Gastrocnemius medialis (tissue), 4 donors: ENCODE measurements around the gene TOPAZ1. TPM values are rescaled to one million over a fixed set of nuclear protein-coding genes. Genes with fewer than 3 reads are reported as not detected.

Experiments used
- ATAC-seq, 2 donors: fragments of 150-250 bp; one replicate each; pipeline ENCODE4 v1.9.1; 2016
- DNase-seq, 2 donors: peaks; one replicate each; pipeline ENCODE4 v3.0.0-alpha.2; 2019
- H3K27ac ChIP-seq, 4 donors: fragments of 200-600 bp; sonication (generic); 1 replicate in 1 of 4; 2 replicates in 3 of 4; pipeline ENCODE4 v1.5.1; 2016 to 2018; ENCODE audit warnings: mild to moderate bottlenecking in 2 of 4, moderate library complexity in 1 of 4
- H3K27me3 ChIP-seq, 3 donors: fragments of 200-600 bp; sonication (generic) in 2 of 3; 1 replicate in 1 of 3; 2 replicates in 2 of 3; pipeline versions ENCODE4 v1.5.1 to v1.6.0; 2016 to 2019; ENCODE audit warnings: mild to moderate bottlenecking in 1 of 3, moderate library complexity in 1 of 3
- H3K36me3 ChIP-seq, 2 donors: fragments of 200-600 bp; sonication (generic) in 1 of 2; one replicate each; pipeline ENCODE4 v1.5.1; 2017 to 2018
- H3K4me1 ChIP-seq, 2 donors: fragments of 200-600 bp; sonication (generic) in 1 of 2; one replicate each; pipeline ENCODE4 v1.5.1; 2016 to 2017; ENCODE audit warnings: mild to moderate bottlenecking in 2 of 2
- H3K4me3 ChIP-seq, 4 donors: fragments of 200-600 bp; sonication (generic) in 3 of 4; 1 replicate in 1 of 4; 2 replicates in 3 of 4; pipeline ENCODE4 v1.5.1; 2016 to 2019; ENCODE audit warnings: mild to moderate bottlenecking in 2 of 4
- H3K9me3 ChIP-seq, 3 donors: fragments of 200-600 bp; sonication (generic) in 2 of 3; 1 replicate in 1 of 3; 2 replicates in 2 of 3; pipeline ENCODE4 v1.5.1; 2016 to 2019
- CTCF ChIP-seq, 5 experiments: fragments of 450-650 bp in 3 of 5; fragments of 200-600 bp in 2 of 5; sonication (generic) in 2 of 5; IDR thresholded peaks in 4 of 5; conservative IDR thresholded peaks in 1 of 5; 1 replicate in 4 of 5; 2 replicates in 1 of 5; pipeline ENCODE4 v1.5.1; 2016 to 2019; ENCODE audit warnings: antibody characterized with exemption in 5 of 5, mild to moderate bottlenecking in 3 of 5, moderate library complexity in 3 of 5
- POLR2A ChIP-seq, 2 donors: fragments of 450-650 bp; IDR thresholded peaks; one replicate each; pipeline ENCODE4 v1.6.1; 2017; ENCODE audit warnings: antibody characterized with exemption in 2 of 2, mild to moderate bottlenecking in 2 of 2, moderate library complexity in 2 of 2
- in situ Hi-C, 4 donors: fragments of 200-750 bp; cut with MboI; loops; one replicate each; pipeline versions ENCODE4 v1.15.0 to v1.8.0; 2017; ENCODE audit warnings: low sequenced_read_pairs in 4 of 4
- intact Hi-C: fragments of 100-400 bp; cut with DNase I; formaldehyde crosslinking; loops from one replicate; pipeline ENCODE4 v1.15.1; 2023; ENCODE audit warnings: low total_unique reads
- total RNA-seq, 4 donors: library from RNA; depleted of rRNA; stranded (reverse); fragments of >200 nt; gene quantifications; one replicate each; pipeline versions ENCODE4 v1.1.0 to v1.2.3, GENCODE V29; 2016

The TOPAZ1 gene
- total RNA-seq, 4 donors from 2014 or later, result not detected

DNA sequence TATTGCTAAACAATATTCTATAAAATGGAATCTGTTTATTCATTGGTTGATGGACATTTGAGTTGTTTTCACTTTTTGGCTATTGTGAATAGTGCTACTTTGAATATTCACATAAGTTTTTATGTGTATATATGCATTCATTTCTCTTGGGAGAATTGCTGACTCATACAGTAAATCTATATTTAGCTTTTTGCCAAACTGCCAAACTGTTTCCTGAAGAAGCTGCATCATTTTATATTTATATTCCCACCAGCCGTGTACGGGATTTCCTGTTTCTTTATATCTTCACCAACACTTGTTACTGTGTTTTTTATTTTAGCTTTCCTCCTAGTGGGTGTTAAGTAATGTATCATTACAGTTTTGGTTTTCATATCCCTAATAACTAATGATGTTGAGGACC lies 84.3 kb downstream of the TOPAZ1 start:
- no peaks in the 10 kb centered on the region for H3K9me3 ChIP-seq
- no peak for ATAC-seq
- H3K27me3 ChIP-seq, result no peaks in the 10 kb centered on the region
- H3K36me3 ChIP-seq, result no peaks in the 10 kb centered on the region
- peaks cover 0 to 2% of the 10 kb centered on the region in 2 donors for H3K4me1 ChIP-seq
- H3K27ac ChIP-seq, result no peak overlapping the region
- in situ Hi-C loops (loop anchor here in 1 of 4 donors (10.0 to 25.0 kb wide), 2 partner anchors 186 to 299 kb away; partner anchors contain the start of gene ZNF197), intact Hi-C loops (loop anchor here (10.0 kb wide), 1 partner anchor 589 kb away; no protein-coding TSS in a partner anchor)
- TF ChIP-seq POLR2A (IDR thresholded peaks at IDR 0.05) (no peak), CTCF (IDR thresholded peaks at IDR 0.05 in 4 of 5, conservative IDR thresholded peaks at IDR 0.05 in 1 of 5) (no peak)
- no peak for DNase-seq
- no peak overlapping the region for H3K4me3 ChIP-seq

DNA sequence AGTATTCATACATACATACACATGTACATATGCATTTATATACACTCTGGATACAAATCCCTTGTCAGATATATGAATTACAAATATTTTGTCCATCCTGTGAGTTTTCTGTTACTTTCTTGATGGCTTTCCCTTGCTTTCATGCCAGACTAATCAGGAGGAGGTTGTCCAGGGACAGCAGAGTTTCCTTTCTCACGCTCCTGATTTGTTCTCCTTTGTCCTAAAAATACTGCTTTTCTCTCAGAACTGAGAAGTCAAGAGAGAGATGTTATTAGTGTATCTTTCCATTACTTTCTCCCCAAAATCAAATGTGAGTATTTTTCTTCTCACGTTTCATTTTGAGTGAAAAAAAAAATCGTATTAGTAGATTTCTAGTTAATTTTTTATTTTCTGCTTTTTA lies 84.8 kb downstream of the TOPAZ1 start:
- DNase-seq, result no peak
- Histone ChIP-seq H3K9me3 (no peaks in the 10 kb centered on the region), H3K4me1 (peaks cover 0 to 2% of the 10 kb centered on the region in 2 donors), H3K27ac (no peak overlapping the region), H3K36me3 (no peaks in the 10 kb centered on the region), H3K4me3 (no peak overlapping the region), H3K27me3 (no peaks in the 10 kb centered on the region)
- no peak for ATAC-seq
- TF ChIP-seq POLR2A (IDR thresholded peaks at IDR 0.05) (no peak), CTCF (IDR thresholded peaks at IDR 0.05 in 4 of 5, conservative IDR thresholded peaks at IDR 0.05 in 1 of 5) (no peak)
- intact Hi-C loops (loop anchor here (10.0 kb wide), 1 partner anchor 588 kb away; no protein-coding TSS in a partner anchor), in situ Hi-C loops (loop anchor here in 1 of 4 donors (10.0 to 25.0 kb wide), 2 partner anchors 186 to 298 kb away; partner anchors contain the start of gene ZNF197)

DNA sequence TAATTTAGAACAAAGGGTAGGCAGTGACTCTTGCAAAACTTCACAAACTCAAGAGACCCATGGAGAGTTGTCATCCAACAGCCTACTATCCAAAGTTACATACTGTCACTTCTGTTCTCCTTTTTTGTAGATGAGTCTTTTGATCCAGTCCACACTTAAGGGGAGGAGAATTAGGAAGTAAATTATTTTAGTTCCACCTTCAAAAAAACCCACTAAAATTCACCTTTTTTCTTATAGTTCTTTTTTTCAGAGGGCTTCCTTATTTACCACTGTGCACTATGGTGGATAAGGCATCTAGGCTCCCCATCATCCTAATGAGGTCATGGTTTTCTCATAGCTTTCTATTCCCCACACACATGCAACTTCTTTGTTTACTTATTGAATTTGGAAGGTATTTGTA lies 88.3 kb downstream of the TOPAZ1 start:
- H3K27ac ChIP-seq, result no peak overlapping the region
- no peaks in the 10 kb centered on the region for H3K36me3 ChIP-seq
- TF ChIP-seq CTCF (IDR thresholded peaks at IDR 0.05 in 4 of 5, conservative IDR thresholded peaks at IDR 0.05 in 1 of 5), result no peak
- TF ChIP-seq POLR2A (IDR thresholded peaks at IDR 0.05), result no peak
- DNase-seq (no peak), ATAC-seq (no peak)
- in situ Hi-C loops, result loop anchor here in 1 of 4 donors (10.0 to 25.0 kb wide), 2 partner anchors 182 to 295 kb away; partner anchors contain the start of gene ZNF197
- H3K4me3 ChIP-seq, result no peak overlapping the region
- intact Hi-C loops, result loop anchor here (10.0 kb wide), 2 partner anchors 585 to 1325 kb away; no protein-coding TSS in a partner anchor
- no peaks in the 10 kb centered on the region for H3K4me1 ChIP-seq
- no peaks in the 10 kb centered on the region for H3K27me3 ChIP-seq
- no peaks in the 10 kb centered on the region for H3K9me3 ChIP-seq

DNA sequence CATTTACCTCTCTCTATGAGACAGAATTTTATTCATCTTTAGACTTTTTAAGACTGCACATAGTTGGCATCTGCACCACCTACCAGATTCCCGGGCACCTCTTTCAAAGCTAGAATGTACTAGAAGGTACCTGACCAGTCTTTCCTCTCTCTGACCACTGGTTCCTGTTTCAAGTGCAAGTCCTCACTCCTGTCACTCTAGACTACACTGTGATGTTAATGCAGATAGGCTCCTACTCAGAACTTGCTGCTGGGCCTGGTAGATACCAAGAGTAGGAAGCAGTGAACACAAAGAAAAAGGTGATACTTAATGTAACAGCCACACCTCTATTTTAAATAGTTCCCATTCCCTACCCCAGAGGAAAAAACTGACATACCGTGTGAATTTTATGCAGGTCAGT lies 88.8 kb downstream of the TOPAZ1 start:
- Histone ChIP-seq H3K4me3 (no peak overlapping the region), H3K4me1 (no peaks in the 10 kb centered on the region), H3K27me3 (no peaks in the 10 kb centered on the region), H3K36me3 (no peaks in the 10 kb centered on the region), H3K27ac (no peak overlapping the region), H3K9me3 (no peaks in the 10 kb centered on the region)
- intact Hi-C loops (loop anchor here (10.0 kb wide), 1 partner anchor 1326 kb away; no protein-coding TSS in a partner anchor), in situ Hi-C loops (loop anchor here in 1 of 4 donors (25.0 kb wide), 1 partner anchor 182 kb away; no protein-coding TSS in a partner anchor)
- ATAC-seq, result no peak
- DNase-seq, result no peak
- no peak for TF ChIP-seq POLR2A (IDR thresholded peaks at IDR 0.05)
- TF ChIP-seq CTCF (IDR thresholded peaks at IDR 0.05 in 4 of 5, conservative IDR thresholded peaks at IDR 0.05 in 1 of 5), result no peak
